ENCODE results near the gene INTS11. TPM values are rescaled to one million over a fixed set of nuclear protein-coding genes. Genes with fewer than 3 reads are reported as not detected.

INTS11 gene
- total RNA-seq, 1 experiment from 2014 or later, result 103 TPM

- no peak overlapping the region for H3K27ac Mint-ChIP-seq (ENCODE audit: unreplicated experiment)
- CTCF ChIA-PET, result no interaction called here
- H3K36me3 Mint-ChIP-seq (ENCODE audit: insufficient read depth, unreplicated experiment), result peaks cover 7% of the 10 kb centered on the region
- TF ChIP-seq, protein P1, sequence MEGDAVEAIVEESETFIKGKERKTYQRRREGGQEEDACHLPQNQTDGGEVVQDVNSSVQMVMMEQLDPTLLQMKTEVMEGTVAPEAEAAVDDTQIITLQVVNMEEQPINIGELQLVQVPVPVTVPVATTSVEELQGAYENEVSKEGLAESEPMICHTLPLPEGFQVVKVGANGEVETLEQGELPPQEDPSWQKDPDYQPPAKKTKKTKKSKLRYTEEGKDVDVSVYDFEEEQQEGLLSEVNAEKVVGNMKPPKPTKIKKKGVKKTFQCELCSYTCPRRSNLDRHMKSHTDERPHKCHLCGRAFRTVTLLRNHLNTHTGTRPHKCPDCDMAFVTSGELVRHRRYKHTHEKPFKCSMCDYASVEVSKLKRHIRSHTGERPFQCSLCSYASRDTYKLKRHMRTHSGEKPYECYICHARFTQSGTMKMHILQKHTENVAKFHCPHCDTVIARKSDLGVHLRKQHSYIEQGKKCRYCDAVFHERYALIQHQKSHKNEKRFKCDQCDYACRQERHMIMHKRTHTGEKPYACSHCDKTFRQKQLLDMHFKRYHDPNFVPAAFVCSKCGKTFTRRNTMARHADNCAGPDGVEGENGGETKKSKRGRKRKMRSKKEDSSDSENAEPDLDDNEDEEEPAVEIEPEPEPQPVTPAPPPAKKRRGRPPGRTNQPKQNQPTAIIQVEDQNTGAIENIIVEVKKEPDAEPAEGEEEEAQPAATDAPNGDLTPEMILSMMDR (IDR thresholded peaks at IDR 0.05; ENCODE audit: insufficient read depth in 1 of 2, low read depth in 1 of 2, low read length in 1 of 2, severe bottlenecking in 1 of 2, unreplicated experiment in 1 of 2), result no peak
- H3K27me3 ChIP-seq (replicated peaks; ENCODE audit: control insufficient read depth, insufficient read depth, low read length), result no peaks in the 10 kb centered on the region
- no peaks in the 10 kb centered on the region for H3K4me1 Mint-ChIP-seq (ENCODE audit: low read depth, unreplicated experiment)
- POLR2A ChIA-PET, result no interaction called here
- intact Hi-C loops (cut with micrococcal nuclease; ENCODE audit: unreplicated experiment), result no loop called here
- BruUV-seq (replicated peaks), result no TSS peak
- no peak for DNase-seq
- H3K9me3 Mint-ChIP-seq (ENCODE audit: unreplicated experiment), result no peaks in the 10 kb centered on the region
- H3K9me3 ChIP-seq, result no peaks in the 10 kb centered on the region
- H3K36me3 ChIP-seq (ENCODE audit: control insufficient read depth, insufficient read depth, low read length), result no peaks in the 10 kb centered on the region
- H3K27me3 Mint-ChIP-seq (ENCODE audit: insufficient read depth, unreplicated experiment), result no peaks in the 10 kb centered on the region
- H3K4me1 ChIP-seq, result peaks cover 26% of the 10 kb centered on the region
- H3K4me3 ChIP-seq (ENCODE audit: low read depth, low read length), result no peak overlapping the region
- no peak overlapping the region for H3K4me3 Mint-ChIP-seq (ENCODE audit: unreplicated experiment)
Observed at GRCh38 chr1:1302951-1303509, 21.4 kb downstream of the INTS11 start.

DNA sequence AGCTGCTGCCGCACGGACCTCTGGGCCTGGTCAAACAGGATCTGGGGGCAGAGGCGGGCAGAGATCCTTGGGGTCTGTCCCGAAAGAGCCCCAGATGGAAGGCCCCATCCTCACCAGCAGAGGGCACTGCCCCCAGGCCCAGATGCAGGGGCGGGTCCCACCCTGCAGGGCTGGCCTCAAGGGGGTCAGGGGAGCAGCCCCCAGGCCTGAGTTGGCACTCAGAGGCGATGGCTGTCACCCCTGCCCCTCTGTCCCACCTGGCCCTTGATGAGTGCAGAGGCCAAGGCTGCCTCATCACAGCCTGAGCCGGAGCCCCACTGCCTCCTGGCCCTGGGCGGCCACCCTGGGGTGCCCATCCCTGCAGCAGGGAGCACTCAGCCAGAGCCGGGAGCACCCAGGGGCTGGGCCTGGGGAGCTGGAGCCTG, 22.4 kb downstream of the INTS11 start:
- no peak for DNase-seq
- intact Hi-C loops (cut with micrococcal nuclease; ENCODE audit: unreplicated experiment), result no loop called here
- H3K4me1 ChIP-seq, result peaks cover 26% of the 10 kb centered on the region
- no peaks in the 10 kb centered on the region for H3K36me3 ChIP-seq (ENCODE audit: control insufficient read depth, insufficient read depth, low read length)
- Mint-ChIP-seq H3K4me1 (ENCODE audit: low read depth, unreplicated experiment) (no peaks in the 10 kb centered on the region), H3K4me3 (ENCODE audit: unreplicated experiment) (no peak overlapping the region), H3K36me3 (ENCODE audit: insufficient read depth, unreplicated experiment) (peaks cover 7% of the 10 kb centered on the region), H3K27ac (ENCODE audit: unreplicated experiment) (no peak overlapping the region), H3K9me3 (ENCODE audit: unreplicated experiment) (no peaks in the 10 kb centered on the region), H3K27me3 (ENCODE audit: insufficient read depth, unreplicated experiment) (no peaks in the 10 kb centered on the region)
- POLR2A ChIA-PET, result interaction anchor here (0.6 kb wide), 1 partner anchor 95 kb away, joined by 4 read pairs; no protein-coding TSS in a partner anchor
- no peaks in the 10 kb centered on the region for H3K9me3 ChIP-seq
- no TSS peak for BruUV-seq (replicated peaks)
- no peak overlapping the region for H3K4me3 ChIP-seq (ENCODE audit: low read depth, low read length)
- CTCF ChIA-PET, result no interaction called here
- TF ChIP-seq, protein P1 (IDR thresholded peaks at IDR 0.05; ENCODE audit: insufficient read depth in 1 of 2, low read depth in 1 of 2, low read length in 1 of 2, severe bottlenecking in 1 of 2, unreplicated experiment in 1 of 2), result peak in 1 of 2 experiments; percentile 44
- H3K27me3 ChIP-seq (replicated peaks; ENCODE audit: control insufficient read depth, insufficient read depth, low read length), result no peaks in the 10 kb centered on the region

- POLR2A ChIA-PET, result no interaction called here
- TF ChIP-seq, protein P1 (IDR thresholded peaks at IDR 0.05; ENCODE audit: insufficient read depth in 1 of 2, low read depth in 1 of 2, low read length in 1 of 2, severe bottlenecking in 1 of 2, unreplicated experiment in 1 of 2), result no peak
- Mint-ChIP-seq H3K27ac (ENCODE audit: unreplicated experiment) (no peak overlapping the region), H3K27me3 (ENCODE audit: insufficient read depth, unreplicated experiment) (no peaks in the 10 kb centered on the region), H3K4me3 (ENCODE audit: unreplicated experiment) (no peak overlapping the region), H3K9me3 (ENCODE audit: unreplicated experiment) (no peaks in the 10 kb centered on the region), H3K4me1 (ENCODE audit: low read depth, unreplicated experiment) (no peaks in the 10 kb centered on the region), H3K36me3 (ENCODE audit: insufficient read depth, unreplicated experiment) (peaks cover 12% of the 10 kb centered on the region)
- Histone ChIP-seq H3K36me3 (ENCODE audit: control insufficient read depth, insufficient read depth, low read length) (no peaks in the 10 kb centered on the region), H3K27me3 (replicated peaks; ENCODE audit: control insufficient read depth, insufficient read depth, low read length) (no peaks in the 10 kb centered on the region), H3K4me1 (peaks cover 11% of the 10 kb centered on the region), H3K4me3 (ENCODE audit: low read depth, low read length) (no peak overlapping the region), H3K9me3 (no peaks in the 10 kb centered on the region)
- no peak for DNase-seq
- no TSS peak for BruUV-seq (replicated peaks)
- intact Hi-C loops (cut with micrococcal nuclease; ENCODE audit: unreplicated experiment), result no loop called here
- CTCF ChIA-PET, result interaction anchor here (0.5 kb wide), 1 partner anchor 27 kb away, joined by 5 read pairs; the partner anchor contains the start of gene UBE2J2
Observed at GRCh38 chr1:1300352-1300739, 24.1 kb downstream of the INTS11 start.

Data from Caco-2 (cell line).